Hematopoietic multipotent progenitor cell treated with erythropoietin and hydrocortisone succinate and interleukin-3 and kit ligand, for 15 days (in vitro differentiated cells): Measurements from ENCODE around the gene RND3.

Experiments
- DNase-seq: peaks from one replicate; pipeline ENCODE4 v3.0.0-alpha.2; 2015; ENCODE audit warnings: low spot score

Gene RND3

DNA sequence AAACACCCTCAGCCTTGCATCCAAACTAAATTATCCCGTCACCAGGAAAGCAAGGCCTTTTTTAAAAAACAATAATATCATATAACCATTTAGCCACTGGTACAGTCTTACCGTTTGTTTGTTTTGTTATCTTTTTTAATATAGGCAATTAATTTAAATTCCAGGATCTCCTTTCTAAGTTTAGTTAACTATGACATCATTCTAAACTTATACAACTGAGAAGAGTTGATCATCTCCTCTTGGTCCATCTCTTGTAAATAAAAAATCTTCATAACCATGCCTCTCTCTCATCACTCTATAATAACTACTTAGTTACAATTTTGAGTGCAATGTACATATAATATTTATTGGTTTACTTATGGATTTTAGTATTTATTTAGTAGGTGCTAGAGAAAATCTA is 46.2 kb downstream of the RND3 start:
- DNase-seq: no peak

DNA sequence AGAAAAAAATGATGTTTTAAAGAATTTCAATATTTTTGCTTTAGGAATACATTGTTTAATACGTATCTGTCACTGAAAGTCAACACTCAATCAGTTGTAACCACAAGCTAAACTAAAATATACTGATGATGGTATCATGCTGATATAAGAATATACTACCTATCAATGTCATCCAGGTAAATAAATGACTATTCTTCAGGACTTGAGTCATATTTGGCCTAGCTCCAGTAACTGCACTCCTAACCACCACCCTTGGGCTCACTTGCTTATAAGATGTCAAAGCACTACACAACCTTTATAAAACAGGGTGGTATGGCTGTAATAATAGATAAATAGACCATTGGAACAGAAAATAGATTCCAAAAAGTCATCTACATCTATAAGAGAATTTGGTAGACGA is 48.8 kb downstream of the RND3 start:
- DNase-seq: no peak

DNA sequence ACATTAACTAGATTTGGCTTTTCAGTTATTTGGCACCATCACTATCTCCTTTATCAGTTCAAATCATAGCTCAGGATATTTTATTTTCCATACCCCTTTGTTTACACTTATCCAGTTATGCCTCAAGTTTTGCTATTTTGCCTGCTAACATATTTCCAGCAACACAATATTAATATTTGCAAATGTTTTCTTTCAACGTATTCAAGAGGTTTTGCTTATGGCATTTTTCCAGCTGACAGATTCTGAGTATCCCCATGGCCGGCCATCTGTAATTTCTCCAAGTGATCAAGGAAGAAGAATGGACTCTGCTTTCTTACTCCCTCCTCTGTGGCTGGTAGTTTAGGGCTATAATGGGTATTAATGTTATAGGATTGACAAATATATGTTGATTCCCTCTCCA is 49.4 kb downstream of the RND3 start:
- DNase-seq: no peak

DNA sequence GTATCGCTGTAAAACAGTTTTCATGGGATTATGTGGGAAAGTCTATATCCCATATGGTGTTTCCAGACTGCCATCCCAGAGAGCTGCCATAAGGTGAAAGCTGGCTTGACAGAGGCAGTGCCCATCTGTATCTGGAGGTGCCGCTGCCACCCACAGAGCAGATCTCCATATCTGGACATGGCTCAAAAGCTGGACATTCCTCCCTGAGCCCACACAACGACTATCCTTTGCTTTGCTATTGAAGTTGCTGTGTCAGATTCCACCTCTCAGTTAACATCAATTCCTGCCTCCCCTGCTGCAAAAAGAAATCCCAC is 55.2 kb downstream of the RND3 start:
- no peak for DNase-seq

DNA sequence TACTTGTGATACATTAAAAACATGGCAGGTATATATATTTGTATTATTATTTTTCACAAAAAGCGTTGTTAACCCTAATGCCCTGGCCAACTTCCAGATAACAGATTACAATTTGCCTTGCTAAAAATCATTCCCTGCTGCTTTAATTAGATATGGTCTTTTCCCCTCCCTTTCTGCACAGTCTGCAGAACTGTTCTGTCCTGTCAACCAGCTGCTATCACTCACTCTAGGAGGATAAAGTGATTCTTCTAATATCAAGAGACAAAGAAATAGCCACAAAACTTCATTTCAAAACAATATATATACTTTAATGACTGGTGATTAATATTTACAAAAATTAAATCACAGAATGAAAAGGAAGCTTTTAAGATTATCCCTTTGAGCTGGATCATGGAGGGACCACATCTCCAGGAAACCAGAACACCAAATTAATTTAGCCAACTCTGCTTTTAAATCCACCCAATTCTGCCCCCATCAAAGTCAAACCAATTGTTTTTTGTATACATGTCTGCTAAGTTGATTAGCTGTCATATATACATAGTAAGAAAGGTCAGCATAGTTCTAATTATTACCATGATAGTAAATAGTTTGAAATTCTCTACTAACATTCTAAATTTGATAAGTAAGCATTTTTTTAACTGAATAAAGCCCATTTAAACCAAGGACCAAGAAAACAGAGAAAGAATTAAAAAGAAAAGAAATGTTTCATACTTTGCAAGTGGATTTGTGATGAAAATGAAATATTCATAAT is 55.7 kb downstream of the RND3 start:
- no peak for DNase-seq

DNA sequence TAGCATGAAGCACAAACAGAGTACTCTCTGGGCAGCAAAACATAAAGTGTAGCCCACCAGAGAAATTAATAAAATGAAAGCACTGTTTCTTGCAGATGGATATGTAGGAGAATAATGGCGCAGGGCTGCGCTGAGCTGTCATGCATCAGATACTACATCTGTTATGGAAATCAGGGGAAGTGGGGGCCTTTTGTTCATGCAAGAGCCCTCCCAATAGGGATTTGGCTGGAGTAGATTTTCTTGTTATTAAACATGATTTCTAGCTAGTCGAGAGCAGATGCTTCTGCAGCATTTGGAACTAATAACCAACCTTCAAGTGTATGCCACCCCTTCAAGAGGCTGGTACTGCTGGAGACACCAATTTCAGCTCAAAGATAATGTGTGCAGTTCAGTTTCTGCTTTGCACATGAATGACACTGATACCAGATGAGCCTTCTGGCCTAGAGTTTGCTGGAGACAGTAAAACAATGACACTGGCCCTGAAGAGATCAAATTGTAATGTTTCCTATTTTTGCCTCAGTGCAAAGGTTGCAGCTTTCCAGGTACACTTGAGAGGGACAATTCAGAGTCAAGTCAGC is 58.0 kb downstream of the RND3 start:
- no peak for DNase-seq

DNA sequence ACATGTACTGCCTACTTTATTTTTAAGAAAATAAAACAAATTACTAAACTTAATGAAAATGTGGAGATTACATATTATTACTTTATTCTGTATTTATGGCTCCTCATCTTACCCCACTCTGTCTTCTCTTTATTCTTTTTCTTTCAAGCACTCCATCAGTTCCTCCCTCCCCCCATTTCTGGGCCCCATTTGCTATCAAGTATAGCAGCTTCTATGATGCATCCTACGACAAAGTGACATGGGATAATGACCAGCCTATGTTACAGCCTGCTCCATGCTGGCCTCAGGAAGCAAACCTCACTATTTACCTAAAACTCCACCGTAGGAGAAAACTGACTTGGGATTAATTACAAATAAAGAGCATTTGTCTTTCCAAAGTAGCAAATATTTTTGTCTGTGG is 58.8 kb downstream of the RND3 start:
- DNase-seq: no peak

DNA sequence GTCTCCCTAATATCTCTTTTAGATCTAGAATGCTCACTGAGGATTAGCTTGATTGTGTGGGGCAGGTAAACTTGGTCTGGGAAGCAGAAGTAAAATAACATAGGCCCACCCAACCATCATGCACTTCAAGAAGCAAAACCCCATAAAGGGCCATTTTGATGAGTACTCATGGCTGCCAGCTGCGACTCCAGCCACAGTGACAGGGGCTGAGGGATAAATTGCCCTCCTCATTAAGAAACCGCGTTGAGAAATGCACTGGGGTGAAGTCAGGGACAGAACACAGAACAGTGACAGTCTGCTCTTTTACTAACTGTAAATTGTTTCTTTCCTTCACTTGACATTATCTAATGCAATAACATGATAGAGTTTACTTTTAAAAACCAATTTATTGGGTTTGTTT is 60.2 kb downstream of the RND3 start:
- DNase-seq: no peak

DNA sequence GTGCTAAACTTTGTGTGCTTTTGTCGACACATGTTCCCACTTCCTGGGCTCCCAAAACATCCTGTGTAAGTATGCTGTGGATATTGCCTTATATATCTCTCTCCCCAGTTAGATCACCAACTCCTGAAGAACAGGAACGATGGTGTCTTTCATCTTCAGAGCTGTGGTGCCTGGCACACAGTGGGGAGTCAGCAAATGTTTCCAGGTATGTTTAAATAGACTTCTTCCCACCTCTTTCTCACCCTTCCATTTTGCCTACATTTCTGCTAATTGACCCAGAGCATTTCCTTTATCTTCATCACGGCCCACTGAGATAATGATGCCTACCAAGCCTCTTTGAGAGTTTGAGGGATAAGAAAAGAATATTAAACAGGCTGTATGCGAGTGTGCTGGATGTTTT is 60.7 kb downstream of the RND3 start:
- no peak for DNase-seq

DNA sequence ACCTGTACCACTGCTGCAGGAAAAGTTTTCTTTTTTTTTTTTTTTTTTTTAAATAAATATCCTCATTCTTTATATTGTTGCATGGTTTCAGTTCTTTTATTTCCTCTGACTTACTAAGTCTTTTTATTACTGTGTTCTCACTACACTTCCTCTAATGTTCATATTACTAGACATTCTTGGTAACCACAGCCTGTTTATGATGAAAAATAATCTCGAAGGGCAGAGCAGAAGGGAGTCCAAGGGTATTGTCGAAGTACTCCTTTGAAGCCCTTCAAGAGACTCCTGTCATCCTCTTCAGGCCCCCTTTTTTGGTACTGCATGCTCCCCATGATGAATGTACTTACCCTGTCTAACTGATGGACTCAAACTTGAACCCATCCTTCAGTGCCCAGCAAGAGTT is 61.2 kb downstream of the RND3 start:
- no peak for DNase-seq

DNA sequence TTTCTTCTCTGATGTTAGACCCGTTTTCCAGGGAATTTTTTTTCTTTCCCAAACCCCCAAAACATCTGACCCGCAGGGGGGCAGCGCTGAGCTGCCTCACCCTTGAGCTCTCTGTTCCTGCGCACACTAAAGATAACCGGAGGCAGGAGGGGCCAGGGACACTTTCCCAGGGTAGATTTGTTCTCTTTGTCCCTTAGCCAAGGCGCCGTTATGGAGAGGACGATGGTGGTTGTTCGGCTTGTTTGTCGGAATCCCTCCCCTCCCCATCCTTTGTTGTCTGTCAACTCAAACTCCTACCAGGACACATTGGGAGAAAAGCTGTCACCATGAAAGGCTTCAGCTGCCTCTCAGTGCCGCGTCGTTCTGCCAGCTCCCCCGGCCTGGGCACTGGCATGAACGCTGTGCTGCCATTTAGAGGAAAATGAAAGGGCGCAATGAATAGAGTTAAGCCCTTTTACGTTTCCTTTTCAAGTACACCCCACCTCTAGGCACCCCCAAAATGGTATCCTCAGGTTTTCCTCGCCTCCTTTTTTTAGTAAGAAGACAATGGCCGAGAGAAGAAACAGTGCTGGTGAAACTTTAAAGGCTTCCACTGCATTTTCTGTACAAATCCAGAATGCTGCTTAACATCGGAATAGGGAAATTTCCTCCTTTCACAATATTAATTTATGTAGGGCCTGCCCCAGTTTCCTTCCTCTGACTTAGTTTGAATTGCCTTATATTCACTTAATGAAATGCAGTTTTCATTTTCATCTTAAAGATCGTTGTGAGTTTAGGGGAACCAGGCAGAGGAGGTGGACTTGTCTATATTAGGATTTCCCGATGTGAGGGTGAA is 62.1 kb downstream of the RND3 start:
- no peak for DNase-seq

DNA sequence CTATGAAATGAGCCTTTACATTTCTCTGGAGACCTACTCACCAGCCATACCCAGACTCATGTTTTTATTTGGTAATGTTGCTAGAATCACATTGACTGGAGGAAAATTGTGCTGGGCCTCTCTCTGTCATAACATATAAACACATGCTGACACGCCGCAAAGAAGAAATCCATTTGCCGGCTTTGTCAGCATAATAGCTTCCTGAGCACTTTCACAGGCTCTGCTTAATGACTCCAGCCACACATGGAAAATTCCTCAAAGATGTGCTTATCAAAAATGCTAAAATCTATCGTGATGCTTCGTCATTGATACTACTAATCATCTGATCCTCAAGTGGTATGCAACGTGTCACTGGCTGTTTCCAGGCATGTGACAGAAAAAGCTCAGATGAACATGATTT is 63.1 kb downstream of the RND3 start:
- DNase-seq: no peak

DNA sequence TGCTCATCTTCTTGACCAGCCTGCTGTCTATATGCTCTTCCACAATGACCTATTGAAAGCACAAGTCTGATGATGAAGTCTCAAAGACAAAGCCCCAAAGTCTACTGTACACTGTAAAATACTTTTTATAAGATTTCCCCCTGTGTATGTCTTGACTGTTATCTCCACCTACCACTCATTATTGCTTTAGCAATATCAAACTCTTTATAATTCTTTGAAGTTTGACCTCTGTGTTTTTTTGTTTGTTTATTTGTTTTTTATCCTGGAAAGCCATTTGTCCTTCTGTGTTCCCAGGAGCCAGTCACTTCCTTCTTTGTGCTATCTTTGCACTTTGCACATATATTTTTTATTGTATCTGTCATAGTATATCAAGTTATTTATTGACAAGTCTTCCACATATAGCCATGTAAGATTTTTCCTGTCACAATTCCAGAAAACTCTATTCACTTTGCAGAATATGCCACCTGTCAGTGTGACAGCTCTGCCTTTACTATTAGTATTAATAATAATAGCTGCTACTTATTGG is 66.3 kb downstream of the RND3 start:
- no peak for DNase-seq

DNA sequence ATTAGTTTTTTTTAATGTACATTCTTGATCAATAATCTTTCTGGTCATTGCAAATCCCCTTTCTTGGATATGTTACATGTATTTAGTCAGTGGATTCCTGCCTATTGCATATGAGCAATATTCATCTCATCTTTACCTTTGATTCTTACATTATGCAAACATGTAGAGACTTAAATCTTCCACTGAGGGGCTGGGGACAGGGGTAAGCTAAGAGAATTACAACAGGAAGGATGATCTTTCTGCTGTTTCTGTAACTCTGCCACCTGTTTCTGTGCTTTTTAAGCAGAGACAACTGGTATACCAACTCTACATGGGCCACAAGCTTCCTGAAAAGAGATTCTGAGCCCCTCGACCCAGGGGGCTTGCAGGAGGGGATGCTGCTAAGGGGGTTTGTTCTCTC is 68.6 kb downstream of the RND3 start:
- DNase-seq: no peak
